Keratinocyte (primary cell): ENCODE measurements around the gene SHCBP1. TPM values are rescaled to one million over a fixed set of nuclear protein-coding genes. Genes with fewer than 3 reads are reported as not detected.

Experiments used
- DNase-seq: peaks from one replicate; pipeline ENCODE4 v3.0.0-alpha.2; 2011; ENCODE audit warnings: low read depth, missing footprints, low spot score
- FAIRE-seq: peaks from 2 replicates; lab custom pipeline; 2011; peaks lifted over from hg19 to GRCh38; lab: Jason Lieb, UNC
- H2AFZ ChIP-seq: 2 replicates; pipeline ENCODE4 v1.6.0; 2012; ENCODE audit warnings: low read length, control low read depth, inconsistent platforms; ENCODE audit not compliant: control insufficient read depth
- H3K27ac ChIP-seq: 2 replicates; pipeline ENCODE4 v1.5.1; 2011; ENCODE audit warnings: low read length; ENCODE audit not compliant: control insufficient read depth, insufficient read depth
- H3K27me3 ChIP-seq: 3 replicates; pipeline ENCODE4 v1.6.0; 2011; ENCODE audit warnings: low read length; ENCODE audit not compliant: control insufficient read depth, insufficient read depth; ENCODE audit errors: extremely low read depth
- H3K36me3 ChIP-seq, 2 experiments: 2 replicates in 1 of 2; 3 replicates in 1 of 2; pipeline ENCODE4 v1.5.1; 2011; ENCODE audit warnings: low read length in 2 of 2, mild to moderate bottlenecking in 1 of 2; ENCODE audit not compliant: control insufficient read depth in 2 of 2, insufficient read depth in 2 of 2; ENCODE audit errors: extremely low read depth in 1 of 2
- H3K4me1 ChIP-seq: 3 replicates; pipeline ENCODE4 v1.5.1; 2011; ENCODE audit warnings: low read length; ENCODE audit not compliant: control insufficient read depth, insufficient read depth; ENCODE audit errors: extremely low read depth
- H3K4me2 ChIP-seq: 3 replicates; pipeline ENCODE4 v1.6.0; 2011; ENCODE audit warnings: low read depth, low read length; ENCODE audit not compliant: control insufficient read depth, insufficient read depth; ENCODE audit errors: extremely low read depth
- H3K4me3 ChIP-seq, 3 experiments: fragments of 200-600 bp in 1 of 3; sonication (generic) in 1 of 3; 2 replicates in 2 of 3; 3 replicates in 1 of 3; pipeline ENCODE4 v1.5.1; 2011 to 2016; ENCODE audit warnings: low read length in 3 of 3, mild to moderate bottlenecking in 3 of 3, control low read depth in 2 of 3, inconsistent platforms in 1 of 3, low read depth in 1 of 3, mixed read lengths in 1 of 3, mixed run types in 1 of 3, moderate library complexity in 1 of 3; ENCODE audit not compliant: control insufficient read depth in 2 of 3, insufficient read depth in 2 of 3; ENCODE audit errors: extremely low read depth in 1 of 3
- H3K79me2 ChIP-seq: 2 replicates; pipeline ENCODE4 v1.6.0; 2012; ENCODE audit warnings: low read length; ENCODE audit not compliant: control insufficient read depth, insufficient read depth
- H3K9ac ChIP-seq: 3 replicates; pipeline ENCODE4 v1.6.0; 2011; ENCODE audit warnings: low read length; ENCODE audit not compliant: control insufficient read depth, insufficient read depth; ENCODE audit errors: extremely low read depth
- H3K9me1 ChIP-seq: 3 replicates; pipeline ENCODE4 v1.6.0; 2011; ENCODE audit warnings: low read length; ENCODE audit not compliant: control insufficient read depth, insufficient read depth; ENCODE audit errors: extremely low read depth
- H3K9me3 ChIP-seq: 2 replicates; pipeline ENCODE4 v1.5.1; 2012; ENCODE audit warnings: low read depth, low read length; ENCODE audit not compliant: control insufficient read depth
- H4K20me1 ChIP-seq: 3 replicates; pipeline ENCODE4 v1.6.0; 2011; ENCODE audit warnings: low read length; ENCODE audit not compliant: control insufficient read depth, insufficient read depth; ENCODE audit errors: extremely low read depth
- EZH2 ChIP-seq: IDR thresholded peaks from one replicate; pipeline ENCODE4 v1.6.1; 2012; ENCODE audit warnings: inconsistent platforms, mild to moderate bottlenecking, low read length, moderate library complexity
- dilution Hi-C: fragments of 300-500 bp; cut with MboI; formaldehyde crosslinking; loops from one replicate; pipeline ENCODE4 v1.7.0; 2020; ENCODE audit warnings: low sequenced_read_pairs; ENCODE audit not compliant: extremely low pct_ligation_motif_present
- polyA plus RNA-seq, 5 experiments: library from polyadenylated mRNA; depleted of rRNA in 3 of 5; stranded (reverse) in 3 of 5; stranded (forward) in 1 of 5; unstranded in 1 of 5; fragments of >200 nt; gene quantifications; 1 replicate in 1 of 5; 2 replicates in 3 of 5; 3 replicates in 1 of 5; pipeline versions ENCODE4 v1.2.1 to v1.2.3, GENCODE V29; 2011 to 2012; ENCODE audit warnings: missing spikeins in 2 of 5, low read depth in 1 of 5, low replicate concordance in 1 of 5
- TF ChIP-seq, protein P1 (sequence below), 3 experiments: IDR thresholded peaks in 1 of 3; conservative IDR thresholded peaks in 1 of 3; optimal IDR thresholded peaks in 1 of 3; 2 replicates in 2 of 3; 3 replicates in 1 of 3; pipeline versions ENCODE3 to v1.5.1; 2011; ENCODE audit warnings: low read length in 3 of 3, mild to moderate bottlenecking in 3 of 3, moderate library complexity in 2 of 3, control low read depth in 1 of 3, inconsistent platforms in 1 of 3; ENCODE audit not compliant: insufficient read depth in 2 of 3; ENCODE audit errors: extremely low read depth in 1 of 3

SHCBP1 gene
- polyA plus RNA-seq, 1 donor (not counting 4 experiments of a cell fraction or from before 2014, with no cell fraction given), result 18.0 TPM

DNA sequence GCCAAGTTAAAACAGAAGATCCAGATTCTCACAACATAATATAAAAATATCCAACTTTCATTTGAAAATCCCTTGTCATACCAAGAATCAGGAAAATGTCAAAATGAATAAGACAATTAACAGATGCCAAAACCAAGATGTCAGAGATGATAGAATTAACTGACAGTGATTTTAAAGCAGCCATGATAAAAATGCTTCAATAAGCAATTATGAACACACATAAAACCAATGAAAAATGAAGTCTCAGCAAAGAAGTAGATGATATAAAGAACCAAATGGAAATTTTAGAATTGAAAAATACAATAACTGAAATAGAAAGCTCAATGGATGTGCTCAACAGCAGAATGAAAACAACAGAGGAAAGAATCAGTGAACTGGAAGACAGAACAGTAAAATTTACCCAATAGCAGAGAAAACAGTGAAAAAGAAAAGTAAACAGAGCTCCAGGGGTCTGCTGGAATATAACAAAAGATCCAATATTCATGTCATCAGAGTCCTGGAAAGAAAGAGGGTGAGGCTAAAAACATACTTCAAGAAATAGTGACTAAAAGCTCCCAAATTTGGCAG is 35.1 kb downstream of the SHCBP1 start:
- FAIRE-seq (no peak), DNase-seq (no peak)
- dilution Hi-C loops, result no loop called here
- Histone ChIP-seq H3K27me3 (no peaks in the 10 kb centered on the region), H4K20me1 (no peaks in the 10 kb centered on the region), H2AFZ (no peak overlapping the region), H3K79me2 (peaks cover 10% of the 10 kb centered on the region), H3K36me3 (peaks cover 0 to 4% of the 10 kb centered on the region in 2 experiments), H3K9me1 (no peaks in the 10 kb centered on the region), H3K27ac (no peak overlapping the region), H3K9ac (no peak overlapping the region), H3K9me3 (no peaks in the 10 kb centered on the region), H3K4me2 (no peak overlapping the region), H3K4me3 (no peak overlapping the region), H3K4me1 (no peaks in the 10 kb centered on the region)
- TF ChIP-seq EZH2, result no peak
- TF ChIP-seq, protein P1, sequence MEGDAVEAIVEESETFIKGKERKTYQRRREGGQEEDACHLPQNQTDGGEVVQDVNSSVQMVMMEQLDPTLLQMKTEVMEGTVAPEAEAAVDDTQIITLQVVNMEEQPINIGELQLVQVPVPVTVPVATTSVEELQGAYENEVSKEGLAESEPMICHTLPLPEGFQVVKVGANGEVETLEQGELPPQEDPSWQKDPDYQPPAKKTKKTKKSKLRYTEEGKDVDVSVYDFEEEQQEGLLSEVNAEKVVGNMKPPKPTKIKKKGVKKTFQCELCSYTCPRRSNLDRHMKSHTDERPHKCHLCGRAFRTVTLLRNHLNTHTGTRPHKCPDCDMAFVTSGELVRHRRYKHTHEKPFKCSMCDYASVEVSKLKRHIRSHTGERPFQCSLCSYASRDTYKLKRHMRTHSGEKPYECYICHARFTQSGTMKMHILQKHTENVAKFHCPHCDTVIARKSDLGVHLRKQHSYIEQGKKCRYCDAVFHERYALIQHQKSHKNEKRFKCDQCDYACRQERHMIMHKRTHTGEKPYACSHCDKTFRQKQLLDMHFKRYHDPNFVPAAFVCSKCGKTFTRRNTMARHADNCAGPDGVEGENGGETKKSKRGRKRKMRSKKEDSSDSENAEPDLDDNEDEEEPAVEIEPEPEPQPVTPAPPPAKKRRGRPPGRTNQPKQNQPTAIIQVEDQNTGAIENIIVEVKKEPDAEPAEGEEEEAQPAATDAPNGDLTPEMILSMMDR (optimal IDR thresholded peaks at IDR 0.05 in 1 of 3, IDR thresholded peaks at IDR 0.05 in 1 of 3, conservative IDR thresholded peaks at IDR 0.05 in 1 of 3; ENCODE audit: extremely low read depth in 1 of 3, insufficient read depth in 2 of 3, low read length in 3 of 3), result no peak

- DNase-seq (no peak), FAIRE-seq (no peak)
- dilution Hi-C loops, result no loop called here
- Histone ChIP-seq H3K4me1 (no peaks in the 10 kb centered on the region), H3K9me3 (no peaks in the 10 kb centered on the region), H3K4me2 (no peak overlapping the region), H3K4me3 (no peak overlapping the region), H2AFZ (no peak overlapping the region), H3K27me3 (no peaks in the 10 kb centered on the region), H3K9me1 (no peaks in the 10 kb centered on the region), H3K27ac (no peak overlapping the region), H4K20me1 (no peaks in the 10 kb centered on the region), H3K79me2 (peaks cover 10% of the 10 kb centered on the region), H3K9ac (no peak overlapping the region), H3K36me3 (peaks cover 0 to 4% of the 10 kb centered on the region in 2 experiments)
- no peak for TF ChIP-seq EZH2
- TF ChIP-seq, protein P1 (optimal IDR thresholded peaks at IDR 0.05 in 1 of 3, IDR thresholded peaks at IDR 0.05 in 1 of 3, conservative IDR thresholded peaks at IDR 0.05 in 1 of 3; ENCODE audit: extremely low read depth in 1 of 3, insufficient read depth in 2 of 3, low read length in 3 of 3), result no peak
Observed at GRCh38 chr16:46583036-46583435, 38.1 kb downstream of the SHCBP1 start.
